ENCODE data around the gene SHCBP1.

The SHCBP1 gene

DNA sequence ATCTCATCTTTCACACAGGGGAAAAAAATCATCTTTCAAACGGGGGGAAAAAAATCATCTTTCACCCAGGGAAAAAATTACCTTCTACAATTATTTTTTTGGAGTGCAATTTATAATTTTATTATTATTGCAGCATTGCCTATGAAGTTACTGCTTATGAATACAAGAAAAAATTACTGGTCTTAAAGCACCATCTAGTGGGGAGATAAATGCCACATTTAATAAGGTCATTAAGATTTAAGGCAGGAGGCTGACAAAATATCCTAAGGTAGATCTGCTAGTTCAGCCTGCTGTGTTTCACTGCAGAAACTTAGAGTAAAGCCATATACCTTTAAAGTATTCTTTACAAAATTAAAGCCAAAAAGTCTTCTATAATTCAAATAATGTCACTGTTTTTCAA lies 13.7 kb downstream of the SHCBP1 start:
- H3K4me3 ChIP-seq (replicated peaks; ENCODE audit: low read depth, low read length), result no peak overlapping the region
- peak; percentile 87 for DNase-seq (ENCODE audit: low read depth)
- TF ChIP-seq, protein P1, sequence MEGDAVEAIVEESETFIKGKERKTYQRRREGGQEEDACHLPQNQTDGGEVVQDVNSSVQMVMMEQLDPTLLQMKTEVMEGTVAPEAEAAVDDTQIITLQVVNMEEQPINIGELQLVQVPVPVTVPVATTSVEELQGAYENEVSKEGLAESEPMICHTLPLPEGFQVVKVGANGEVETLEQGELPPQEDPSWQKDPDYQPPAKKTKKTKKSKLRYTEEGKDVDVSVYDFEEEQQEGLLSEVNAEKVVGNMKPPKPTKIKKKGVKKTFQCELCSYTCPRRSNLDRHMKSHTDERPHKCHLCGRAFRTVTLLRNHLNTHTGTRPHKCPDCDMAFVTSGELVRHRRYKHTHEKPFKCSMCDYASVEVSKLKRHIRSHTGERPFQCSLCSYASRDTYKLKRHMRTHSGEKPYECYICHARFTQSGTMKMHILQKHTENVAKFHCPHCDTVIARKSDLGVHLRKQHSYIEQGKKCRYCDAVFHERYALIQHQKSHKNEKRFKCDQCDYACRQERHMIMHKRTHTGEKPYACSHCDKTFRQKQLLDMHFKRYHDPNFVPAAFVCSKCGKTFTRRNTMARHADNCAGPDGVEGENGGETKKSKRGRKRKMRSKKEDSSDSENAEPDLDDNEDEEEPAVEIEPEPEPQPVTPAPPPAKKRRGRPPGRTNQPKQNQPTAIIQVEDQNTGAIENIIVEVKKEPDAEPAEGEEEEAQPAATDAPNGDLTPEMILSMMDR (IDR thresholded peaks at IDR 0.05; ENCODE audit: low read length, missing control alignments), result peak; percentile 43

DNA sequence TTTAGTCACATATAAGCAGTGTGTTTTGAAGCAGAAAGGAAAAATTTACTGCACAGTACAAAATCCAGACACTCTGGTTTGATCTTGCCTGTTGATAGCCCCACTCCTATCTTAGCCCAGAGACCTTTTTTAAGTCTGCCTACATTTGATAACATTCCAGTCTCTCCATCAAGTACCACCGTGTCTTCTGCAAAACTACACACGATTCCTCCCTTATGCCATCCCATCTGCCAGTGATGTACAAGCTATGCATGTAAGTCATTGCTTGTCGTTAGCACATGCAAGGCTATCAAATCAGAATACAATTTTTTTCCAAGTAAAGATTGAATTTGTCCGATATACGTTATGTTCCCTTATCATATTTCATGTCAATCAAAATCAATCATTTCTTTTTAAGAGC lies 14.9 kb downstream of the SHCBP1 start:
- DNase-seq (ENCODE audit: low read depth), result no peak
- TF ChIP-seq, protein P1 (IDR thresholded peaks at IDR 0.05; ENCODE audit: low read length, missing control alignments), result no peak
- no peak overlapping the region for H3K4me3 ChIP-seq (replicated peaks; ENCODE audit: low read depth, low read length)

DNA sequence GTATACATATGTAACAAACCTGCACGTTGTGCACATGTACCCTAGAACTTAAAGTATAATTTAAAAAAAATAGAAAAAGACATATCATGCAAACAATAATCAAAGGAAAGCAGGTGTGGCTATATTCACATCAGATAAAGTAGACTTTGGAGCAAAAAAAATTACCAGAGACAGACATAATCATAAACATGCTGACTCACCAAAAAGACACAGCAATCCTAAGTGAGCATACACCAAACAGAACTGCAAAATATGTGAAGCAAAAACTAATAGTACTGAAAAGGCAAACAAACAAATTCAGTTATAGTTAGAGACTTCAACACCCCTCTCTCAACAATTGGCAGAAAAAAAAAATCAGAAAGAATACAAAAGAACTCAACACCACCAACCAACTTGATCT lies 29.9 kb downstream of the SHCBP1 start:
- no peak overlapping the region for H3K4me3 ChIP-seq (replicated peaks; ENCODE audit: low read depth, low read length)
- TF ChIP-seq, protein P1 (IDR thresholded peaks at IDR 0.05; ENCODE audit: low read length, missing control alignments), result no peak
- no peak for DNase-seq (ENCODE audit: low read depth)

DNA sequence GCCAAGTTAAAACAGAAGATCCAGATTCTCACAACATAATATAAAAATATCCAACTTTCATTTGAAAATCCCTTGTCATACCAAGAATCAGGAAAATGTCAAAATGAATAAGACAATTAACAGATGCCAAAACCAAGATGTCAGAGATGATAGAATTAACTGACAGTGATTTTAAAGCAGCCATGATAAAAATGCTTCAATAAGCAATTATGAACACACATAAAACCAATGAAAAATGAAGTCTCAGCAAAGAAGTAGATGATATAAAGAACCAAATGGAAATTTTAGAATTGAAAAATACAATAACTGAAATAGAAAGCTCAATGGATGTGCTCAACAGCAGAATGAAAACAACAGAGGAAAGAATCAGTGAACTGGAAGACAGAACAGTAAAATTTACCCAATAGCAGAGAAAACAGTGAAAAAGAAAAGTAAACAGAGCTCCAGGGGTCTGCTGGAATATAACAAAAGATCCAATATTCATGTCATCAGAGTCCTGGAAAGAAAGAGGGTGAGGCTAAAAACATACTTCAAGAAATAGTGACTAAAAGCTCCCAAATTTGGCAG lies 35.1 kb downstream of the SHCBP1 start:
- H3K4me3 ChIP-seq (replicated peaks; ENCODE audit: low read depth, low read length), result no peak overlapping the region
- no peak for DNase-seq (ENCODE audit: low read depth)
- TF ChIP-seq, protein P1 (IDR thresholded peaks at IDR 0.05; ENCODE audit: low read length, missing control alignments), result no peak

DNA sequence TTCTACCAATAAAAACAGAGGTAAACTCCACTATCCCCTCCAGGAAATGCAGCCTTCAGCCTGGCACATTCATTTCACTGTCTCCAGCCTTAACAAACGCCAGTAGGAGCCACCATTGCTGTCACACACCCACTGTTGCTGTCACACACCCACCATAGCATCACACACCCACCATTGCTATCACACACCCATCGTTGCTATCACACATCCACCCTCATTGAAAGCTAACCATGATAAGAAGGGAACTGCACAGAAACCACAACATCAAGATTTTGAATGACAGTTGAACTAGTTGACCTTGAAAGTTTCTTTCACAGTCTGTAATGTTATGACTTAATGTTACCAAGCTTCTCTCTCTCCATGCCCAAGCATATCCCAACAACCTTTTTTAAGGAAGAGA lies 38.1 kb downstream of the SHCBP1 start:
- H3K4me3 ChIP-seq (replicated peaks; ENCODE audit: low read depth, low read length), result no peak overlapping the region
- no peak for DNase-seq (ENCODE audit: low read depth)
- TF ChIP-seq, protein P1 (IDR thresholded peaks at IDR 0.05; ENCODE audit: low read length, missing control alignments), result no peak

DNA sequence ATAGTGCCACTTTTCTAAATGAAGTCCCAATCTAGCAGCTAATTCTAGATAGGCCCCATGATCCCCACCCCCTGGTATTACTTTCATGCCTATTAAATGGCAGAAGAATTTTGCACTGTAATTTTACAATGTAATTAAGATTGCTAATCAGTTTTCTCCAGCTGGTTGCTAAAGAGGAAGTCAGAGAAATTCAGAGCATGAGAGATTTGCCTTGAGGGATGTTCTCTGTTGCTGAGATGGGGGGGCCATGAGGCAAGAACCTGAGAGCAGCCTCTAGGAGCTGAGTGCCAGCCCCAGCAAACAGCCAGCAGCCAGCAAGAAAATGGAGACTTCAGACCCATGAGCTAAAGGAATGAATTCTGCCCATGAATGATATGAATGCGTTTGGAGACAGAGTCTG lies 38.9 kb downstream of the SHCBP1 start:
- TF ChIP-seq, protein P1 (IDR thresholded peaks at IDR 0.05; ENCODE audit: low read length, missing control alignments), result no peak
- no peak for DNase-seq (ENCODE audit: low read depth)
- no peak overlapping the region for H3K4me3 ChIP-seq (replicated peaks; ENCODE audit: low read depth, low read length)

DNA sequence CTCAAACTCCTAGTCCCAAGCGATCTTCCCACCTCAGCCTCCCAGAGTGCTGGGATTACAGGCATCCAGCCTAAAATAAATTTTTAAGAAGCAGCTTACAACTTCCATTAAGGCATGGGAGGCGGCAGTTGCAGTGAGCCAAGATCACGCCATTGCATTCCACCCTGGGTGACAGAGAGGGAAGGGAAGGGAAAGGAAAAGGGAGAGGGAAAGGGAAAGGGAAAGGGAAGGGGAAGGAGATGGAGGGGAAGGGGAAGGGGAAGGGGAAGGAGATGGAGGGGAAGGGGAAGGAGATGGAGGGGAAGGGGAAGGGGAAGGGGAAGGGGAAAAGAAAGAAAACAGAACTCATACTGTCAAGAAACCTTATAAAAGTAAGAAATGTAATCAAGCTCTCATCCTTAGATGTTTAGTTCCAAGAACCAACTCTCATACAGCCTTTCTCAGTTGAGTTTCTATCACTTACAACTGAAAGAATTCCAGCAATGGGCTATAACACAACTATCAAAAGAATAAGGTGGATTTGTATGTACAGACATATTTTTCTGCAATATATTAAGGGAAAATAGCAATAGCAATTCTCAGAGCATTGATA lies 43.1 kb downstream of the SHCBP1 start:
- DNase-seq (ENCODE audit: low read depth), result no peak
- TF ChIP-seq, protein P1 (IDR thresholded peaks at IDR 0.05; ENCODE audit: low read length, missing control alignments), result no peak
- H3K4me3 ChIP-seq (replicated peaks; ENCODE audit: low read depth, low read length), result no peak overlapping the region
